ENCODE data around the gene CCND1. TPM values are rescaled to one million over a fixed set of nuclear protein-coding genes. Genes with fewer than 3 reads are reported as not detected.

CCND1 gene
- total and polyA plus RNA-seq, 9 of the 15 experiments (the other 6 are each of a cell fraction or from before 2014, with no cell fraction given): 0.04 to 23.3 (median 3.8) TPM

DNA sequence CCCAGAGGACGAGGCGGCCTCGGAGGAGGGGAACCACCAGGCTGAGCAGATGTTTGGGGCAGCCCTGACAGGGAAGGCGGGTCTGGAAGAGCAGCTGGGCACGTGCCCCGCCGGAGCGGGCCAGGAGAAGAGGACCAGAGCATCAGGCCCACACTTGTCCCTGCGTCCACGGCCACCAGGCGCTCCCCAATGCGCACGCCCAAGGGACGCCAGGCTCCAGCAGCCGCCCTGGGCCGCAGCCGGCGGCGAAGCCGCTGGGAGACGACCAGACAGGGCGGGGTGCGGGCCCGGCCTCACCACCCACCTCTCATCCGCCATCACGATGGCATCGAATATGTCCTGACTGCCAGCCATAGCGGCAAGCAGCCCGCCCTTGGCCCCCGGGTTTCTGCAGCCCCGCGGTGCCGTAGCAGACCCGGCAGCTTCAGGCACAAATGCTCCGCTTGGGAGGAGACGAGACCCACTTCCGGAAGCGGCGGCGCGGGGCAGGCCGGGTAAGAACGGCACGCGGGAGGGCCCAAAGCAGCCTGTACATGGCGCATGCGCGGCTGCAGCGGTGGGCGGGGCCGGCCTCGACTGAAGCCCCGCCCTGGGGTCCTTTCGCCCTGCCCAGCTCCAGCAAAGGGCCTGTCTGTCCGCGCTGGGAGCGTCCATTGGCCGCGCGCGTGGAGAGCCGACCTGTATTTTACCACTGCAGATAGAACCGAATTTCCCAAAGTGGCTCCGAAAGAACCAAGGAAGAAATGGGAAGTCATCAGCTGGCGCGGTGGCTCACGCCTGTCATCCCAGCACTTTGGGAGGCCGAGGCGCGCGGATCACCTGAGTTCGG, 34.1 kb downstream of the CCND1 start, which contains the start of gene LTO1 (continued):
- TF ChIP-seq, protein P1, sequence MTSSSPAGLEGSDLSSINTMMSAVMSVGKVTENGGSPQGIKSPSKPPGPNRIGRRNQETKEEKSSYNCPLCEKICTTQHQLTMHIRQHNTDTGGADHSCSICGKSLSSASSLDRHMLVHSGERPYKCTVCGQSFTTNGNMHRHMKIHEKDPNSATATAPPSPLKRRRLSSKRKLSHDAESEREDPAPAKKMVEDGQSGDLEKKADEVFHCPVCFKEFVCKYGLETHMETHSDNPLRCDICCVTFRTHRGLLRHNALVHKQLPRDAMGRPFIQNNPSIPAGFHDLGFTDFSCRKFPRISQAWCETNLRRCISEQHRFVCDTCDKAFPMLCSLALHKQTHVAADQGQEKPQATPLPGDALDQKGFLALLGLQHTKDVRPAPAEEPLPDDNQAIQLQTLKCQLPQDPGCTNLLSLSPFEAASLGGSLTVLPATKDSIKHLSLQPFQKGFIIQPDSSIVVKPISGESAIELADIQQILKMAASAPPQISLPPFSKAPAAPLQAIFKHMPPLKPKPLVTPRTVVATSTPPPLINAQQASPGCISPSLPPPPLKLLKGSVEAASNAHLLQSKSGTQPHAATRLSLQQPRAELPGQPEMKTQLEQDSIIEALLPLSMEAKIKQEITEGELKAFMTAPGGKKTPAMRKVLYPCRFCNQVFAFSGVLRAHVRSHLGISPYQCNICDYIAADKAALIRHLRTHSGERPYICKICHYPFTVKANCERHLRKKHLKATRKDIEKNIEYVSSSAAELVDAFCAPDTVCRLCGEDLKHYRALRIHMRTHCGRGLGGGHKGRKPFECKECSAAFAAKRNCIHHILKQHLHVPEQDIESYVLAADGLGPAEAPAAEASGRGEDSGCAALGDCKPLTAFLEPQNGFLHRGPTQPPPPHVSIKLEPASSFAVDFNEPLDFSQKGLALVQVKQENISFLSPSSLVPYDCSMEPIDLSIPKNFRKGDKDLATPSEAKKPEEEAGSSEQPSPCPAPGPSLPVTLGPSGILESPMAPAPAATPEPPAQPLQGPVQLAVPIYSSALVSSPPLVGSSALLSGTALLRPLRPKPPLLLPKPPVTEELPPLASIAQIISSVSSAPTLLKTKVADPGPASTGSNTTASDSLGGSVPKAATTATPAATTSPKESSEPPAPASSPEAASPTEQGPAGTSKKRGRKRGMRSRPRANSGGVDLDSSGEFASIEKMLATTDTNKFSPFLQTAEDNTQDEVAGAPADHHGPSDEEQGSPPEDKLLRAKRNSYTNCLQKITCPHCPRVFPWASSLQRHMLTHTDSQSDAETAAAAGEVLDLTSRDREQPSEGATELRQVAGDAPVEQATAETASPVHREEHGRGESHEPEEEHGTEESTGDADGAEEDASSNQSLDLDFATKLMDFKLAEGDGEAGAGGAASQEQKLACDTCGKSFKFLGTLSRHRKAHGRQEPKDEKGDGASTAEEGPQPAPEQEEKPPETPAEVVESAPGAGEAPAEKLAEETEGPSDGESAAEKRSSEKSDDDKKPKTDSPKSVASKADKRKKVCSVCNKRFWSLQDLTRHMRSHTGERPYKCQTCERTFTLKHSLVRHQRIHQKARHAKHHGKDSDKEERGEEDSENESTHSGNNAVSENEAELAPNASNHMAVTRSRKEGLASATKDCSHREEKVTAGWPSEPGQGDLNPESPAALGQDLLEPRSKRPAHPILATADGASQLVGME (CRISPR knock-in tag; IDR thresholded peaks at IDR 0.05): peak; percentile 39; the same call in 1 of the 2 replicates
- TF ChIP-seq, protein P2, sequence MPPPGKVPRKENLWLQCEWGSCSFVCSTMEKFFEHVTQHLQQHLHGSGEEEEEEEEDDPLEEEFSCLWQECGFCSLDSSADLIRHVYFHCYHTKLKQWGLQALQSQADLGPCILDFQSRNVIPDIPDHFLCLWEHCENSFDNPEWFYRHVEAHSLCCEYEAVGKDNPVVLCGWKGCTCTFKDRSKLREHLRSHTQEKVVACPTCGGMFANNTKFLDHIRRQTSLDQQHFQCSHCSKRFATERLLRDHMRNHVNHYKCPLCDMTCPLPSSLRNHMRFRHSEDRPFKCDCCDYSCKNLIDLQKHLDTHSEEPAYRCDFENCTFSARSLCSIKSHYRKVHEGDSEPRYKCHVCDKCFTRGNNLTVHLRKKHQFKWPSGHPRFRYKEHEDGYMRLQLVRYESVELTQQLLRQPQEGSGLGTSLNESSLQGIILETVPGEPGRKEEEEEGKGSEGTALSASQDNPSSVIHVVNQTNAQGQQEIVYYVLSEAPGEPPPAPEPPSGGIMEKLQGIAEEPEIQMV (tag; conservative IDR thresholded peaks at IDR 0.05; ENCODE audit: low read depth): no peak
- TF ChIP-seq TBP (optimal IDR thresholded peaks at IDR 0.05; ENCODE audit: low read depth, low read length) (peak; percentile 84), ILF3 (IDR thresholded peaks at IDR 0.05; ENCODE audit: borderline replicate concordance) (no peak), BRD9 (IDR thresholded peaks at IDR 0.05; ENCODE audit: low read depth, partially characterized antibody) (peak; percentile 58), POLR2AphosphoS5 (IDR thresholded peaks at IDR 0.05; ENCODE audit: control insufficient read depth, insufficient read depth, low read depth, low read length) (peak; percentile 77), OTX1 (CRISPR knock-in tag; IDR thresholded peaks at IDR 0.05) (no peak), CREB1 (IDR thresholded peaks at IDR 0.05) (0 out of 2 replicates have a peak, but pooled peaks have one; percentile 23), CREB1 (CRISPR knock-in tag; IDR thresholded peaks at IDR 0.05) (0 out of 2 replicates have a peak, but pooled peaks have one; percentile 50), ZKSCAN1 (IDR thresholded peaks at IDR 0.05; ENCODE audit: low read depth, low read length) (no peak), HCFC1 (IDR thresholded peaks at IDR 0.05; ENCODE audit: low read depth, low read length) (peak; percentile 74), ZNF76 (CRISPR knock-in tag; IDR thresholded peaks at IDR 0.05; ENCODE audit: borderline replicate concordance) (no peak), ZNF717 (CRISPR knock-in tag; IDR thresholded peaks at IDR 0.05) (no peak), MCM7 (IDR thresholded peaks at IDR 0.05) (no peak)
- TF ChIP-seq, protein P3, sequence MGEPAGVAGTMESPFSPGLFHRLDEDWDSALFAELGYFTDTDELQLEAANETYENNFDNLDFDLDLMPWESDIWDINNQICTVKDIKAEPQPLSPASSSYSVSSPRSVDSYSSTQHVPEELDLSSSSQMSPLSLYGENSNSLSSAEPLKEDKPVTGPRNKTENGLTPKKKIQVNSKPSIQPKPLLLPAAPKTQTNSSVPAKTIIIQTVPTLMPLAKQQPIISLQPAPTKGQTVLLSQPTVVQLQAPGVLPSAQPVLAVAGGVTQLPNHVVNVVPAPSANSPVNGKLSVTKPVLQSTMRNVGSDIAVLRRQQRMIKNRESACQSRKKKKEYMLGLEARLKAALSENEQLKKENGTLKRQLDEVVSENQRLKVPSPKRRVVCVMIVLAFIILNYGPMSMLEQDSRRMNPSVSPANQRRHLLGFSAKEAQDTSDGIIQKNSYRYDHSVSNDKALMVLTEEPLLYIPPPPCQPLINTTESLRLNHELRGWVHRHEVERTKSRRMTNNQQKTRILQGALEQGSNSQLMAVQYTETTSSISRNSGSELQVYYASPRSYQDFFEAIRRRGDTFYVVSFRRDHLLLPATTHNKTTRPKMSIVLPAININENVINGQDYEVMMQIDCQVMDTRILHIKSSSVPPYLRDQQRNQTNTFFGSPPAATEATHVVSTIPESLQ (CRISPR knock-in tag; IDR thresholded peaks at IDR 0.05): peak; percentile 44; the same call in 1 of the 2 replicates
- TF ChIP-seq, protein P4, sequence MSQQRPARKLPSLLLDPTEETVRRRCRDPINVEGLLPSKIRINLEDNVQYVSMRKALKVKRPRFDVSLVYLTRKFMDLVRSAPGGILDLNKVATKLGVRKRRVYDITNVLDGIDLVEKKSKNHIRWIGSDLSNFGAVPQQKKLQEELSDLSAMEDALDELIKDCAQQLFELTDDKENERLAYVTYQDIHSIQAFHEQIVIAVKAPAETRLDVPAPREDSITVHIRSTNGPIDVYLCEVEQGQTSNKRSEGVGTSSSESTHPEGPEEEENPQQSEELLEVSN (IDR thresholded peaks at IDR 0.05; ENCODE audit: borderline replicate concordance in 1 of 2, extremely low read depth in 1 of 2, insufficient read depth in 1 of 2, insufficient read length in 1 of 2, low read depth in 1 of 2, low read length in 1 of 2, poor library complexity in 1 of 2, severe bottlenecking in 1 of 2): peak; percentile 54 to 55
